C4-2B (cell line): ENCODE results near the gene ANKRD12.

Experiments
- ZFX ChIP-seq: fragments of 450-650 bp; IDR thresholded peaks from 2 replicates; pipeline ENCODE4 v1.6.1; 2017
- TF ChIP-seq, protein P1 (sequence below): fragments of 450-650 bp; conservative IDR thresholded peaks from 2 replicates; pipeline ENCODE4 v1.5.1; 2017; ENCODE audit warnings: mild to moderate bottlenecking

DNA sequence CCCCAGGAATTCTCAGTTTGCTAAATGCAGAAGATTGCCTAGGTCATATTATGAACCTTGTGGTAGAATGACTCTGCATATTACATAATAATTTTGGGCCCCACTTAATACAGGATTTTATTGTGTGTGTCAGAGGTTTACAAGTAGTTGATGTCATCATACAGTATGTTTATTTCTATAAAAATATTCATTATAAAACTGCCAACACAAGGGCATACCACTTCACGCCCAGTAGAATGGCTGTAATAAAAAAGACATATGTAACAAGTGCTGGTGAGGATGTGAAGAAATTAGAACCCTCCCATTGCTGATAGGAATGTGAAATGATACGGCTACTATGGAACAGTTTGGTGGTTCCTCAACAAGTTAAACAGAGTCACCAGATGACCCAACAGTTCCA is 136.6 kb downstream of the ANKRD12 start:
- TF ChIP-seq, protein P1, sequence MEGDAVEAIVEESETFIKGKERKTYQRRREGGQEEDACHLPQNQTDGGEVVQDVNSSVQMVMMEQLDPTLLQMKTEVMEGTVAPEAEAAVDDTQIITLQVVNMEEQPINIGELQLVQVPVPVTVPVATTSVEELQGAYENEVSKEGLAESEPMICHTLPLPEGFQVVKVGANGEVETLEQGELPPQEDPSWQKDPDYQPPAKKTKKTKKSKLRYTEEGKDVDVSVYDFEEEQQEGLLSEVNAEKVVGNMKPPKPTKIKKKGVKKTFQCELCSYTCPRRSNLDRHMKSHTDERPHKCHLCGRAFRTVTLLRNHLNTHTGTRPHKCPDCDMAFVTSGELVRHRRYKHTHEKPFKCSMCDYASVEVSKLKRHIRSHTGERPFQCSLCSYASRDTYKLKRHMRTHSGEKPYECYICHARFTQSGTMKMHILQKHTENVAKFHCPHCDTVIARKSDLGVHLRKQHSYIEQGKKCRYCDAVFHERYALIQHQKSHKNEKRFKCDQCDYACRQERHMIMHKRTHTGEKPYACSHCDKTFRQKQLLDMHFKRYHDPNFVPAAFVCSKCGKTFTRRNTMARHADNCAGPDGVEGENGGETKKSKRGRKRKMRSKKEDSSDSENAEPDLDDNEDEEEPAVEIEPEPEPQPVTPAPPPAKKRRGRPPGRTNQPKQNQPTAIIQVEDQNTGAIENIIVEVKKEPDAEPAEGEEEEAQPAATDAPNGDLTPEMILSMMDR: no peak
- TF ChIP-seq ZFX: no peak
